Effector memory CD4-positive, alpha-beta T cell (primary cell): ENCODE measurements around the gene COLEC12.

Source experiments
- DNase-seq, 3 donors: peaks; one replicate each; pipeline ENCODE4 v3.0.0-alpha.2; 2020
- H3K27ac ChIP-seq: 2 replicates; pipeline ENCODE4 v1.7.0; 2013; ENCODE audit warnings: mild to moderate bottlenecking, low read length, moderate library complexity; ENCODE audit not compliant: insufficient read depth, poor library complexity, severe bottlenecking
- H3K27me3 ChIP-seq: replicated peaks from 2 replicates; pipeline ENCODE4 v1.7.0; 2013; ENCODE audit warnings: mild to moderate bottlenecking, low read length; ENCODE audit not compliant: insufficient read depth, control insufficient read depth, poor library complexity, severe bottlenecking
- H3K36me3 ChIP-seq: 2 replicates; pipeline ENCODE4 v1.7.0; 2013; ENCODE audit warnings: mild to moderate bottlenecking, low read length, moderate library complexity; ENCODE audit not compliant: control insufficient read depth, insufficient read depth
- H3K4me1 ChIP-seq: 2 replicates; pipeline ENCODE4 v1.7.0; 2013; ENCODE audit warnings: low read length, mild to moderate bottlenecking; ENCODE audit not compliant: control insufficient read depth, insufficient read depth, poor library complexity, severe bottlenecking
- H3K4me3 ChIP-seq: 2 replicates; pipeline ENCODE4 v1.7.0; 2013; ENCODE audit warnings: low read length, low read depth, mild to moderate bottlenecking; ENCODE audit not compliant: insufficient read depth, poor library complexity, severe bottlenecking
- H3K9me3 ChIP-seq: 2 replicates; pipeline ENCODE4 v1.7.0; 2013; ENCODE audit warnings: mild to moderate bottlenecking, low read length, moderate library complexity; ENCODE audit not compliant: control insufficient read depth

COLEC12 gene

DNA sequence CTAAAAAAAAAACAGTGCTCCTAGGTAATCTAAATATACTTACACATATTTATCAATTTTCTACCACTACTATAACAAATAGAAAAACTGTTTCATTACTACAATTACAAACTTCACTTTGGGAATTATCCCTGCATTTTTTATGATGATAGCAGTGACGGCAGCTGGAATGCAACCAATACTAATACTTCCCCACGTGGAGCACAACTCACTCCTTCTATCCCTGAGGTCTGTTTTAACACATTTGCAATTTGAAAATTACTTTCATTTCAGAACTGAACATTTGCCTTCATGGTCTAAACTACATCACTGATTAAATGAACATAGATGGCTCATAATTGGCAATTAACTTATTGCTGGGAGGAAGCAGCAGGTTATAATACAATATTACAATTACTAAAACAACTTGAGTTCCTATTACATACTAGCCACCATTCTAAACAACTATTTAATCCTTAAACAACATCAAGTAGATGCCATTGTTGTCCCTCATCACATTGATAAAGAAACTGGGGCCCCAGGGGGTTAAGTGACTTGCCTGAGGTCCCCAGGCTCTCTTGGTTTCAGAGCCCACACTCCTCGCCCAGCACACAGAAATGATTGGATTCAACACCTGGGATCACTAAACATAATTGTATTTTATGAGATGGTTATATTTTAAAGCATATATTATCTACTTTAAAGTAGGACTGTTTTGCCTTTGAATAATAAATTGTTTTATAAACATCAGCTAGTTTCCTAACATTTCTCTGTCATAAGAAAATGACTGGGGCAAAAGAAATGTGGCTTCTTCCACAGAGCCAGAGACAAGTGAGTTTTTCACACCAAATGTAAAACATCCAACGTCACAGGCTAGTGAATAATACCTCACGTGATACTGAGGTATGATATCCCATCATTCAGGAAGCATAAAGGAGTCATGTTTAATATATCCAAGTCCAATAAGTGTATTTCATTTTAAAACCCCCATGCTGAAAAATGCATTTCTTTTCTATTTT, 6.2 kb downstream of the COLEC12 start:
- H3K4me1 ChIP-seq = no peaks in the 10 kb centered on the region
- no peak overlapping the region for H3K4me3 ChIP-seq
- no peak overlapping the region for H3K27ac ChIP-seq

GRCh38 chr18:492451-492850, 8.1 kb downstream of the COLEC12 start:
- Histone ChIP-seq H3K27me3 (no peaks in the 10 kb centered on the region), H3K4me1 (no peaks in the 10 kb centered on the region), H3K36me3 (no peaks in the 10 kb centered on the region), H3K4me3 (no peak overlapping the region), H3K9me3 (no peaks in the 10 kb centered on the region), H3K27ac (no peak overlapping the region)
- no peak for DNase-seq

More for the DNA sequence above, 6.2 kb downstream of the COLEC12 start:
- Histone ChIP-seq H3K9me3 (no peaks in the 10 kb centered on the region), H3K36me3 (no peaks in the 10 kb centered on the region), H3K27me3 (no peaks in the 10 kb centered on the region)
- DNase-seq = no peak

- Histone ChIP-seq H3K27me3 (no peaks in the 10 kb centered on the region), H3K4me3 (no peak overlapping the region)
Measured at GRCh38 chr18:490624-491023, 9.9 kb downstream of the COLEC12 start.

DNA sequence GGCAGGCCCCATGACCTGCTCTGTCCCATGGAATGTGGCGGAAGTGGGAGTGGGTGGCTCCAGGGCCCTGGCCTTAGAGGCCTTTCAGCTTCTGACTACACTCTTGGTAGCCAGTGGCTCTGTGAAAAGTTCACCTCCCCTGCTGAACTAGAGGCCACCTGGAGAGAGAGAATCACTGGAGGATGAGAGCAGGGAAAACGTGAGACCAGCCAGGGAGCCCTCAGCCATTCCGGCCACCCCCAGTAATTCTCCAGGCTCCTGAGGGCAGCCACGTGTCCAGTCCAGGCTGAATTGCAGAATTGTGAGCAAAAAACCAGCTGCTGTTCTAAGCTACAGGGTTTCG, 10.5 kb downstream of the COLEC12 start:
- Histone ChIP-seq H3K9me3 (no peaks in the 10 kb centered on the region), H3K4me3 (no peak overlapping the region), H3K36me3 (no peaks in the 10 kb centered on the region), H3K4me1 (no peaks in the 10 kb centered on the region), H3K27me3 (no peaks in the 10 kb centered on the region), H3K27ac (no peak overlapping the region)
- no peak for DNase-seq

More at GRCh38 chr18:490624-491023, 9.9 kb downstream of the COLEC12 start:
- no peaks in the 10 kb centered on the region for H3K9me3 ChIP-seq
- DNase-seq = no peak
- no peak overlapping the region for H3K27ac ChIP-seq
- H3K4me1 ChIP-seq = no peaks in the 10 kb centered on the region
- no peaks in the 10 kb centered on the region for H3K36me3 ChIP-seq

GRCh38 chr18:489244-490023, 11.1 kb downstream of the COLEC12 start:
- Histone ChIP-seq H3K4me1 (no peaks in the 10 kb centered on the region), H3K36me3 (no peaks in the 10 kb centered on the region), H3K9me3 (no peaks in the 10 kb centered on the region), H3K4me3 (no peak overlapping the region), H3K27ac (no peak overlapping the region), H3K27me3 (no peaks in the 10 kb centered on the region)
- DNase-seq = no peak

GRCh38 chr18:486929-487740, 13.4 kb downstream of the COLEC12 start:
- no peak for DNase-seq
- H3K27me3 ChIP-seq = no peaks in the 10 kb centered on the region
- H3K9me3 ChIP-seq = no peaks in the 10 kb centered on the region
- no peaks in the 10 kb centered on the region for H3K36me3 ChIP-seq
- H3K4me1 ChIP-seq = no peaks in the 10 kb centered on the region
- H3K27ac ChIP-seq = no peak overlapping the region
- H3K4me3 ChIP-seq = no peak overlapping the region

DNA sequence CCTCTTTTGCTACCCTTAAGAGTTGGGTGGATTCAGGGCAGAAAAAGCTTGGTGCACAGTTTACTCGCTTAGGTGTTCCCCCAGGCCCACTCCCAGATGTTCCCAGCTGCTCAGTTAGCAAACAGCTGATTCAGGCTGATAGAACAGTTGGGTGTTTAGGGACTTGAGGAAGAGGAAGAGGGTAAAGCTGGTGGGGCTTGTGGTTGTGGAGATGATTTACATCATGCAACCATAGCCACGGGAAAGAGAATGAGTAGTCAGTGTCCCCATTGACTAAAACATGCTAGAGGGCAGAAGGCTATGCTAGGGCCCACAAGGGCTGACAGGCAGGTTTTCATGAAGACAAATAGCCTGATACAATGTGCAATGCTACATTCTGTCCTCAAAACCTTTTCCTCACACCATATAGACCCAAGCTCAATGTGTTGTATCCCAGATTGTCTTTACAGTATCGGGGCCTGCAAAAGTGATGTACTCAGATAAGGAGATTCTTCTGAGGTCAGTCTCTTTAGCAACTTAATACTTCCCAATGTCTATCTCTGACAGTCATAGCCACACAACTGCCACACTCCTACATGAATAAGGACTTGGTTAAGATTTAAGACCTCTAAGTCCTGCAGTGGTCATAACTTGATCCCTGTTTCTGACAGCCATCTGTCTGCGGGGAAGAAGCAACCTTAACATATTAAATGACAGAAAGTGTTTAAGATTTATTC, 15.6 kb downstream of the COLEC12 start:
- no peaks in the 10 kb centered on the region for H3K36me3 ChIP-seq
- no peak for DNase-seq
- no peaks in the 10 kb centered on the region for H3K9me3 ChIP-seq
- H3K27me3 ChIP-seq = no peaks in the 10 kb centered on the region
- H3K4me3 ChIP-seq = no peak overlapping the region
- H3K4me1 ChIP-seq = no peaks in the 10 kb centered on the region
- no peak overlapping the region for H3K27ac ChIP-seq

DNA sequence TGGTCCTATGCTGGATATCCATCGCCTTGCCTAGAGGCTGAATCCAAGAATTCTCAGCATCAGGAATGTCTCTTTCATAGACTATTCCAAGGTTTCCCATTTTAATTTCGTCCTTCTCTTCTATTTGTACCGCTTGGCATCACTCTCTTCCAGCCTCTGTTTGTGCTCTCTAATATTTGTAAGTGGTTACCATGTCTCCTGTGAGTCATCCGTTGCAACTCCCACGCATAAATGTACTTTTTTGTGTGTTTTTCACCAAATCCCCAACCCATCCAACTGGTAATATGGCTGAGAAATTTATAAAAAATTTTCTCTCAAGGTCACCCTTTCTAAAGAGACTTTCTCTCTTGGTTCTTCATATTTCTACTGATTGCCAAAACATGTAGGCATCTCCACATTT, 21.8 kb downstream of the COLEC12 start:
- DNase-seq = no peak
- Histone ChIP-seq H3K27ac (no peak overlapping the region), H3K4me3 (no peak overlapping the region), H3K9me3 (no peaks in the 10 kb centered on the region), H3K36me3 (no peaks in the 10 kb centered on the region), H3K27me3 (no peaks in the 10 kb centered on the region), H3K4me1 (no peaks in the 10 kb centered on the region)

GRCh38 chr18:477565-477964, 22.9 kb downstream of the COLEC12 start:
- peak in 1 of 3 donors; percentile 1 for DNase-seq
- no peak overlapping the region for H3K4me3 ChIP-seq
- H3K4me1 ChIP-seq = no peaks in the 10 kb centered on the region
- H3K27ac ChIP-seq = no peak overlapping the region
- H3K27me3 ChIP-seq = no peaks in the 10 kb centered on the region
- no peaks in the 10 kb centered on the region for H3K9me3 ChIP-seq
- no peaks in the 10 kb centered on the region for H3K36me3 ChIP-seq
